DND-41 (cell line): ENCODE data around the gene UNC5CL.

Source experiments
- ATAC-seq: fragments of 200-7000 bp; cut with Tn5 transposase; 3 replicates; pipeline ENCODE4 v1.9.1; 2021; ENCODE audit warnings: low read depth; ENCODE audit not compliant: insufficient read depth
- DNase-seq: peaks from one replicate; pipeline ENCODE4 v3.0.0-alpha.2; 2020
- H2AFZ ChIP-seq: 2 replicates; pipeline ENCODE4 v1.6.0; 2012; ENCODE audit warnings: low read depth, low read length
- H3K27ac ChIP-seq: 2 replicates; pipeline ENCODE4 v1.5.1; 2012; ENCODE audit warnings: low read length, inconsistent platforms
- H3K27me3 ChIP-seq: fragments of 200-600 bp; sonication (generic); 2 replicates; pipeline ENCODE4 v1.6.0; 2012; ENCODE audit warnings: low read length, mild to moderate bottlenecking, inconsistent platforms; ENCODE audit not compliant: insufficient read depth, poor library complexity
- H3K36me3 ChIP-seq: 2 replicates; pipeline ENCODE4 v1.5.1; 2012; ENCODE audit warnings: low read length, inconsistent platforms; ENCODE audit not compliant: insufficient read depth
- H3K4me1 ChIP-seq: 2 replicates; pipeline ENCODE4 v1.5.1; 2012; ENCODE audit warnings: mild to moderate bottlenecking, low read length; ENCODE audit not compliant: insufficient read depth
- H3K4me2 ChIP-seq: 2 replicates; pipeline ENCODE4 v1.6.0; 2012; ENCODE audit warnings: mild to moderate bottlenecking, moderate library complexity, low read length, inconsistent platforms; ENCODE audit not compliant: insufficient read depth
- H3K4me3 ChIP-seq, 2 experiments: fragments of 200-600 bp in 1 of 2; shearing (Covaris generic) in 1 of 2; 2 replicates each; pipeline ENCODE4 v1.5.1; 2012 to 2016; ENCODE audit warnings: inconsistent platforms in 2 of 2, low read length in 2 of 2, mild to moderate bottlenecking in 2 of 2, low read depth in 1 of 2, moderate library complexity in 1 of 2
- H3K79me2 ChIP-seq: 2 replicates; pipeline ENCODE4 v1.6.0; 2012; ENCODE audit warnings: low read length, inconsistent platforms; ENCODE audit not compliant: insufficient read depth
- H3K9ac ChIP-seq: 2 replicates; pipeline ENCODE4 v1.6.0; 2012; ENCODE audit warnings: low read depth, mild to moderate bottlenecking, inconsistent platforms, low read length, moderate library complexity
- H3K9me3 ChIP-seq: 2 replicates; pipeline ENCODE4 v1.5.1; 2012; ENCODE audit warnings: low read length, moderate library complexity, mild to moderate bottlenecking, inconsistent platforms; ENCODE audit not compliant: insufficient read depth, severe bottlenecking
- H4K20me1 ChIP-seq: 2 replicates; pipeline ENCODE4 v1.6.0; 2012; ENCODE audit warnings: low read length; ENCODE audit not compliant: insufficient read depth
- CTCF ChIP-seq: IDR thresholded peaks from 2 replicates; pipeline ENCODE4 v1.5.1; 2012; ENCODE audit warnings: borderline replicate concordance, low read length, moderate library complexity, mild to moderate bottlenecking; ENCODE audit not compliant: poor library complexity, severe bottlenecking; ENCODE audit errors: extremely low read depth
- EZH2 ChIP-seq: IDR thresholded peaks from 3 replicates; pipeline ENCODE4 v1.6.1; 2012; ENCODE audit warnings: borderline replicate concordance, low read depth, mild to moderate bottlenecking, moderate library complexity, low read length, inconsistent platforms; ENCODE audit not compliant: severe bottlenecking

The UNC5CL gene

GRCh38 chr6:40982917-40983316 lies 56.1 kb downstream of the UNC5CL start:
- no peak overlapping the region for H3K27ac ChIP-seq
- ATAC-seq = no peak
- DNase-seq = no peak
- no peaks in the 10 kb centered on the region for H3K9me3 ChIP-seq
- H2AFZ ChIP-seq = no peak overlapping the region
- H3K4me1 ChIP-seq = no peaks in the 10 kb centered on the region
- H3K9ac ChIP-seq = no peak overlapping the region
- no peak overlapping the region for H3K4me2 ChIP-seq
- no peak overlapping the region for H3K4me3 ChIP-seq
- TF ChIP-seq EZH2 = no peak
- no peak for TF ChIP-seq CTCF
- H3K36me3 ChIP-seq = no peaks in the 10 kb centered on the region
- H3K79me2 ChIP-seq = no peaks in the 10 kb centered on the region
- no peaks in the 10 kb centered on the region for H4K20me1 ChIP-seq
- peaks cover 14% of the 10 kb centered on the region for H3K27me3 ChIP-seq

GRCh38 chr6:40978687-40979289 lies 60.2 kb downstream of the UNC5CL start:
- no peaks in the 10 kb centered on the region for H4K20me1 ChIP-seq
- ATAC-seq (no peak), DNase-seq (no peak)
- H3K4me1 ChIP-seq = no peaks in the 10 kb centered on the region
- TF ChIP-seq CTCF = no peak
- no peak for TF ChIP-seq EZH2
- H2AFZ ChIP-seq = no peak overlapping the region
- H3K27me3 ChIP-seq = peaks cover 19% of the 10 kb centered on the region
- H3K9ac ChIP-seq = no peak overlapping the region
- H3K27ac ChIP-seq = no peak overlapping the region
- H3K79me2 ChIP-seq = no peaks in the 10 kb centered on the region
- H3K4me3 ChIP-seq = no peak overlapping the region
- H3K9me3 ChIP-seq = no peaks in the 10 kb centered on the region
- H3K4me2 ChIP-seq = no peak overlapping the region
- no peaks in the 10 kb centered on the region for H3K36me3 ChIP-seq

GRCh38 chr6:40977695-40978094 lies 61.3 kb downstream of the UNC5CL start:
- ATAC-seq (no peak), DNase-seq (no peak)
- Histone ChIP-seq H3K27ac (no peak overlapping the region), H3K9ac (no peak overlapping the region), H3K79me2 (no peaks in the 10 kb centered on the region), H2AFZ (no peak overlapping the region), H4K20me1 (no peaks in the 10 kb centered on the region), H3K4me1 (no peaks in the 10 kb centered on the region), H3K36me3 (no peaks in the 10 kb centered on the region), H3K4me2 (no peak overlapping the region), H3K9me3 (no peaks in the 10 kb centered on the region), H3K4me3 (no peak overlapping the region), H3K27me3 (peaks cover 16% of the 10 kb centered on the region)
- TF ChIP-seq EZH2 (no peak), CTCF (no peak)

- TF ChIP-seq EZH2 (no peak), CTCF (no peak)
- Histone ChIP-seq H3K4me1 (no peaks in the 10 kb centered on the region), H3K36me3 (no peaks in the 10 kb centered on the region), H4K20me1 (no peaks in the 10 kb centered on the region), H3K27me3 (peaks cover 19% of the 10 kb centered on the region), H3K4me2 (no peak overlapping the region), H3K79me2 (no peaks in the 10 kb centered on the region), H3K9ac (no peak overlapping the region), H2AFZ (no peak overlapping the region), H3K27ac (no peak overlapping the region), H3K9me3 (no peaks in the 10 kb centered on the region), H3K4me3 (no peak overlapping the region)
- DNase-seq (no peak), ATAC-seq (no peak)
These were observed 61.9 kb downstream of the UNC5CL start for GRCh38 chr6:40977085-40977484.
